HepG2 (cell line): Measurements from ENCODE around the gene C2orf42. TPM values are rescaled to one million over a fixed set of nuclear protein-coding genes. Genes with fewer than 3 reads are reported as not detected.

Experiments
- ARID4A ChIP-seq: sonication (generic); formaldehyde crosslinking; IDR thresholded peaks from 2 replicates; pipeline ENCODE4 v1.5.0; 2020; ENCODE audit warnings: mild to moderate bottlenecking, missing genetic modification reagents, borderline replicate concordance
- CBX1 ChIP-seq: IDR thresholded peaks from one replicate; pipeline ENCODE4 v1.6.1; 2016; ENCODE audit warnings: antibody characterized with exemption, low read depth
- DR1 ChIP-seq: sonication (generic); formaldehyde crosslinking; IDR thresholded peaks from 2 replicates; pipeline ENCODE4 v1.8.0; 2021; ENCODE audit warnings: mild to moderate bottlenecking, missing genetic modification reagents, inconsistent platforms
- FLYWCH1 ChIP-seq: sonication (generic); formaldehyde crosslinking; IDR thresholded peaks from 2 replicates; pipeline ENCODE4 v1.8.1; 2023; ENCODE audit warnings: mild to moderate bottlenecking, missing genetic modification reagents
- FUBP1 ChIP-seq: sonication (generic); formaldehyde crosslinking; IDR thresholded peaks from 2 replicates; pipeline ENCODE4 v1.5.1; 2020; ENCODE audit warnings: missing genetic modification reagents, mild to moderate bottlenecking, borderline replicate concordance
- HDAC1 ChIP-seq: sonication (generic); formaldehyde crosslinking; IDR thresholded peaks from 2 replicates; pipeline ENCODE4 v1.5.1; 2020; ENCODE audit warnings: mild to moderate bottlenecking, missing genetic modification reagents
- HNF1B ChIP-seq: sonication (generic); formaldehyde crosslinking; IDR thresholded peaks from 2 replicates; pipeline ENCODE4 v1.5.1; 2020; ENCODE audit warnings: mild to moderate bottlenecking, moderate library complexity, missing genetic modification reagents
- MED1 ChIP-seq: sonication (generic); formaldehyde crosslinking; IDR thresholded peaks from 2 replicates; pipeline ENCODE4 v1.4.0; 2020; ENCODE audit warnings: missing genetic modification reagents
- MIER2 ChIP-seq: IDR thresholded peaks from 2 replicates; pipeline ENCODE4 v1.6.1; 2016; ENCODE audit warnings: missing biosample characterization, missing genetic modification reagents
- MXI1 ChIP-seq: IDR thresholded peaks from 3 replicates; pipeline ENCODE4 v1.6.1; 2012; ENCODE audit warnings: low read depth, low read length, inconsistent platforms, borderline replicate concordance
- PCBP1 ChIP-seq: fragments of 200-400 bp; formaldehyde crosslinking; IDR thresholded peaks from 2 replicates; pipeline ENCODE4 v1.6.1; 2017; ENCODE audit warnings: mild to moderate bottlenecking, low read depth, low read length, borderline replicate concordance
- SALL2 ChIP-seq: sonication (generic); formaldehyde crosslinking; IDR thresholded peaks from 2 replicates; pipeline ENCODE4 v1.8.1; 2023; ENCODE audit warnings: mild to moderate bottlenecking, missing genetic modification reagents, inconsistent platforms
- ZNF160 ChIP-seq: sonication (generic); formaldehyde crosslinking; IDR thresholded peaks from 2 replicates; pipeline ENCODE4 v1.8.0; 2022; ENCODE audit warnings: mild to moderate bottlenecking, inconsistent platforms, missing genetic modification reagents
- ZNF17 ChIP-seq: sonication (generic); formaldehyde crosslinking; IDR thresholded peaks from 2 replicates; pipeline ENCODE4 v1.5.0; 2020; ENCODE audit warnings: mild to moderate bottlenecking, missing genetic modification reagents
- ZNF362 ChIP-seq: sonication (generic); formaldehyde crosslinking; IDR thresholded peaks from 2 replicates; pipeline ENCODE4 v1.4.0; 2020; ENCODE audit warnings: missing genetic modification reagents, mild to moderate bottlenecking, borderline replicate concordance
- ZNF572 ChIP-seq: sonication (generic); formaldehyde crosslinking; IDR thresholded peaks from 2 replicates; pipeline ENCODE4 v1.5.1; 2020; ENCODE audit warnings: mild to moderate bottlenecking, missing genetic modification reagents
- ZNF891 ChIP-seq: sonication (generic); formaldehyde crosslinking; IDR thresholded peaks from 2 replicates; pipeline ENCODE4 v1.5.0; 2020; ENCODE audit warnings: mild to moderate bottlenecking, missing genetic modification reagents
- ZSCAN5A ChIP-seq: sonication (generic); formaldehyde crosslinking; IDR thresholded peaks from 2 replicates; pipeline ENCODE4 v1.8.0; 2022; ENCODE audit warnings: mild to moderate bottlenecking, missing genetic modification reagents, borderline replicate concordance
- polyA plus RNA-seq, 8 experiments: library from polyadenylated mRNA; depleted of rRNA in 3 of 8; stranded (reverse) in 7 of 8; unstranded in 1 of 8; fragments of >200 nt; fragmentation: Illumina TruSeq in 4 of 8; extraction: Trizol in 4 of 8; gene quantifications; 2 replicates each; pipeline versions ENCODE4 v1.2.1 to v1.2.3, GENCODE V29; 2011 to 2016; ENCODE audit warnings: low read depth in 4 of 8, missing spikeins in 1 of 8, mixed read lengths in 1 of 8; ENCODE audit not compliant: insufficient read depth in 1 of 8
- total RNA-seq, 5 experiments: library from RNA; depleted of rRNA; stranded (reverse); fragments of >200 nt; fragmentation: Illumina TruSeq; extraction: Trizol; gene quantifications; 2 replicates each; pipeline ENCODE4 v1.2.3, GENCODE V29; 2016; ENCODE audit warnings: low read depth in 1 of 5

The C2orf42 gene
- total and polyA plus RNA-seq, 2 of the 13 experiments (the other 11 are each of a cell fraction or from before 2014, with no cell fraction given): 9.3 to 9.9 TPM

- TF ChIP-seq ZNF362 (CRISPR knock-in tag) (no peak), ZNF17 (CRISPR knock-in tag) (0 out of 2 replicates have a peak, but pooled peaks have one; percentile 41), CBX1 (no peak), HDAC1 (CRISPR knock-in tag) (peak; percentile 20; the same call in 1 of the 2 replicates), MXI1 (peak; percentile 67; the same call in 1 of the 3 replicates), ZNF572 (peak; percentile 74; the same call in 1 of the 2 replicates), ZSCAN5A (CRISPR knock-in tag) (peak; percentile 51; the same call in 1 of the 2 replicates), DR1 (CRISPR knock-in tag) (no peak), ZNF160 (CRISPR knock-in tag) (0 out of 2 replicates have a peak, but pooled peaks have one; percentile 44), MED1 (CRISPR knock-in tag) (no peak), ZNF891 (CRISPR knock-in tag) (0 out of 2 replicates have a peak, but pooled peaks have one; percentile 40), HNF1B (CRISPR knock-in tag) (peak; percentile 80; the same call in 1 of the 2 replicates), PCBP1 (no peak), FUBP1 (peak; percentile 71; the same call in 1 of the 2 replicates), MIER2 (CRISPR knock-in tag) (0 out of 2 replicates have a peak, but pooled peaks have one; percentile 49), FLYWCH1 (CRISPR knock-in tag) (no peak), ARID4A (CRISPR knock-in tag) (no peak), SALL2 (CRISPR knock-in tag) (no peak)
These were observed 47.3 kb downstream of the C2orf42 start (continued) for GRCh38 chr2:70143314-70144150.
